NCI-H2196 treated with DMSO at 0.1 percent for 48 hours (cell line): ENCODE results near the gene BET1L.
"Not testable (repeated sequence)": the region's sequence is repeated elsewhere in the genome, so short reads cannot be mapped to it uniquely, and the experiment has no call there.

Experiments
- DNase-seq: peaks from one replicate; lab custom pipeline; 2025; ENCODE audit not compliant: unreplicated experiment; lab: John Stamatoyannopoulos, UW

Gene BET1L

DNA sequence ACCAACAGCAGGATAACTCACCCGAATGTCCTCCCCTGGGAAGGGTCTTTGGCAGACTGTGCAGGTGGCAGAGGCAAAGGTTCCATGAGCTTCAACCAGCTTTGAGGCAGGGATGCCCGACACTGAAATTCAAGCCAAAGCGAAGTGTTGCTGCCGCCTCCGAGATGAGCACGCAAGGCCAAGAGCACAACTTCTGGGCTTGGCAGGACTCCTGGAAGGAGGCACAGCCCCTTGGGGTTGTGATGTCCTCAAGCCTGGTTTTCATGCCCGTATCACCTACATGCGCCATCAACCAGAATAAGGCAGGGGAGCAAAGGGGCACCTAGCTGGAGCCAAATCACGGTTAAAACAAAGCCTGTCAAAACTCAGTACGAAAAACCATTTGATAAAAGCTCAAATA, 23.2 kb upstream of the BET1L start:
- no peak for DNase-seq

DNA sequence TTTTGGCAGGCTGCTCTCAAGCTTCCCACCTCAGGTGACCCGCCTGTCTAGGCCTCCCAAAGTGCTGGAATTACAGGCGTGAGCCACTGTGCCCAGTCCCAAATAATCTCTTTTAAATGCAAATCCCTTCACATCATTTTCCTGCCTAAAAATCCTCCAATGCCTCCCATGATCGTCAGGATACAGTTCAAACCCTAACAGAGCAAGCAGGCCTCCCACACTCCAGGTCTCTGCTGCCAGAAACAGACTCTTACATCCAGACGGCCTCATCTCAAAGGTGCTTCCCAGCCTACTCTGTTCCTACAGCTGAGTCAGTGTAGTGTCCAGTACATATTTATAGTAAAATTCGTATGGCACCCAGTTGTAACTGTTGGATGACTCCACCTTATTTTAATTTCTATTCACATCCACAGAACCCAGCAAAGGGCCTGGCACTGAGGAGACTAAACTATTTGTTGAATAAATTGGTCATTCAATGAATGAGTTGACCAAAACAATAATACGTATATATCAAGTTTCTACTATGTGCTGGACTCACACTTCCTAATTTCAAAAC, 20.7 kb upstream of the BET1L start:
- no peak for DNase-seq

DNA sequence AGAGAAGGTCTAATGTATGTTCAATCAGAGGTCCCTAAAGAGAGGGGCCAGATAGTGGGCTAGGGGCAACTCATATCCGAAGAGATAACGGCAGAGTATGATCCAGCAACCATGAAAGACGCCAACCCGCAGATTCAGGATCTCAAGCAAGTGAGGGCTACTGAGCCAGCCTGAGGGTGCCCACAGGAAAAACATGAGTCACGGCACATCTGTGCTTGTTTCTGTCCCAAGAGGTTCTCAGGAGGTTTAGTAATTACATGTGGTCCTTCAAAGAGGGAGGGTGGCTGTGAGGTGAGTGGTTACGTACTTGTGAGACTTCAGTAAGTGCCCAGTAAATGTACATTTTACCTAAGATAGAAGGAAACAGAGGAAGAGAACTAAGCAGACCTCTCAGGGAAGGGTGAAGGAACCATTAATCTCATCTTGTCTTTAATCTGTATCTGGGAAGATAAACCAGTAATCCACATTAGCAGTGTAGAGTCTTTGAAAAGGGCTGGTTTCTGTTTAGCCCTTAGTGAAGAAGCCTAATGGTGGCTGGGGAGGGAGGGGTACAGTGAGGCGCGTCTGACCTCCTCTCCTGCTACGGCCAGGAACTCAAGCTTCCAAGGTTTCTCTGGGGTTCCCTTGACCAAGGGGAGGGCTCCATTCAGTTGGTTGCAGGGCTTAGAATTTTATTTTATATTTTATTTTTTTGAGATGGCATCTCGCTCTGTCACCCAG, 18.7 kb upstream of the BET1L start:
- DNase-seq = no peak

DNA sequence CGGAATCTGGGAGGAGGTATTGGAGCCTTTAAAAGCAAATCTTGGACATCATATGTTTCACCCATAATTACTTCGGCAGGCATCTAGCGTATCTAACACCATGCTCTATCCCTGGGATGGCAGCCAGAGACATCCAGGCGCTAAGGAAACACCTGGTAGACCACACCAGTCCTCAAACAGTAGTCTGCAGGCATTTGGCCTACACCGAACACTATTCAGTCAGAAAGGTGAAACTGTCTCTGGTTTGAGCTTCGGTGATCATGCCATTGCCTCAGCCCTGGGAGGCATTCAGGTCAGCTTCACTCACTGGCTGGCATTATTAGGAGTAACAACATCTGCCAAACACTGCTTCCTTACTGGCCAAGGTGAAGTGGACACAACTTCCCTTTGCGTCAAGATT, 17.2 kb upstream of the BET1L start:
- no peak for DNase-seq

DNA sequence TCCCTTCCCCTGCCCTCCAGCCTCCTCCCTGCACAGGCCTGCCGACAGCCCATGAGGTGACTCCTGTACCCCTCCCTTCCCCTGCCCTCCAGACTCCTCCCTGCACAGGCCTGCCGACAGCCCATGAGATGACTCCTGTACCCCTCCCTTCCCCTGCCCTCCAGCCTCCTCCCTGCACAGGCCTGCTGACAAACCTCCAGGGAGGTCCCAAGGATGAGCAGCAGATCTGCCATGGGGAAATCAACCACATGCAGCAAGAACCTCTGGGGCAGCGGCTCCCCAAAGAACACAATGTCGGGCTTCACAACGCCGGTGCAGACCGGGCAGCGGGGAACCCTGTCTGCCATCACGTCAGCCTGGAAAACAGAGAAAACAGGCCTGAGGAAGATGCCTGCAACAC, 16.7 kb upstream of the BET1L start:
- no peak for DNase-seq

DNA sequence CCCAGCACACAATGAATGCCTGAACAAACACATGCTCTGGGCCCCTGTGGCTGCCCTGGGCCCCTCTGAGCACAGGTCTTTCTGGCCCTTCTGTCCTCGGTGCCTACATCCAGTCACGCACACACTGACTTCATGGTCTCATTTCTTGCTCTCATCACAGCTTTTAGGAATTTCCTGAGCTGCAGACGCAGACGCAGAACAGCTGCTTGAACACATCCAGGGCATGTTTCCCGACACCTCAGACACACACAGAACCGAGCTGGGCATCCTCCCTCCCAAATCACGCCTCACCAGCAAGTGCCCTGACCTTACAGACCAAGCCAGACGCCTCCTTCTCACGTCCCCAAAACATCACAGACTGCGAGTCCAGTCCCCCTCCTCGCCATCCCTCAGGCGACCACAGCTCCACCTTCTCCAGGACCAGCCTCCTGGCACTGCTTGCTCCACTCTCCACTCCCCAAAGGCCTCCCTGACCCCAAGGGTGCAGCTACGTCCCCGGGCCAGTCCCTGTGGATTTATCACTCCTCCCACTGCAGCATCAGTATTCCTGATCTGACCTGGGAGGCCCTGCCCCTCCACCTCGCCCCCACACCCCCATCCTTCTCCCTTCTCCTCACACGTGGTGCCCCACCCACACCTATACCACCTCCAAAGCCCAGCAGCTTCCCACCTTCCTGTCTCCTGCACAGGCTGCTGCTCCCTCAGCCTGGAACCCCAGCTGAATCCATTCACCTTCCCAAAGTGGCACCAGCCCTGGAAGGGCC, 16.0 kb upstream of the BET1L start:
- DNase-seq = no peak

DNA sequence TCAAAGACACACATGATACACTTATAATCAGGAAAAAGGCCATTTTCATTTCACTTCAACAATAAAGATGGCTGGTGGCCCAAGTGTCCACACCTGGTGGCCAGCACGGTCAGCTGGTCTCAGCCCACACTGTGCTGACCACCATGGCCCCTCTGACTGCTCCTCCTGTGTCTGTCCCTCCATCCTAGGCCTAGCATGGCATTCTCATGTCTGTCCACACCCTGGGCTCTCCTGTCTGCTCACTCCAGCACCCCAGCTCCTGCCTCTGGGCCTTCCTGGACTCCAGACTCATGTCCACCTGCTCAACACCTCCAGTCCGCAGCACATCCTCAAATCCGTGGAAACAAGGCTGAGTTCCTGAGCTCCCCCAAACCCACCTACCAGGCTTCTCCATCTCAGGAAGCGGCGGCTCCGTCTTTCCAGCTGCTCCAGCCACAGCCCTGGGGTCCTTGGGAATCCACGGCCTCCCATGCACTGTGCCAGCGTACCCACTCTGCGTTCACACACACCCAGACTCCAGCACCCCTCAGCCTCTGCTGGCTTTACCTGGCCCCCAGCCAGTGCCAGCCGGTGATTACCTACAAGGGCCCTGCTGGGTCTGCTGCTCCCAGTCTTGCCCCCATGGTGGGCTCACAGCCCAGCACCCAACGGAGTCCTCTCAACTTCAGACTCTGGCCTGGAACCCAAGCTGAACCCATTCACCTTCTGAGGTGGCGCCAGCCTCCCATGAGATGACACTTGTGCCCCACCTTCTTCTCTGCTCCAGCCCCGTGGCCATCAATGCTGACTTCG, 15.0 kb upstream of the BET1L start:
- no peak for DNase-seq

DNA sequence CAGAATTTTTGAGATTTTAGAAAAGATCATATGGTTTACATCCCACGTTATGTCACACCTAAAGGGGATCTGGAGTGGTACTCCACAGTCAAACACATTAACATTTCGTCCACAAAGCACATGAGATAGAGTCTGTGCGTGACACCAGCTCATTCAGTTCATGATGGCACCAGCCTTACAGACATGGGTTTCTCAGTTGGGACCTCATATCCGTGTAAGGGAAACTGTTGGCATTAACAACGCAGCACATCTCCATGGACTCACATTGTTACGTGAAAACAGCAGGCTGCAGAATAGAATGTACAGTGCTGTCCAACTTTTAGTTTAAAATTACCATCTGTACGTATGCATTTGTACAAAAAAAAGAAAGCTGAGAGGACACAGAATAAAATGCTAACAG, 14.3 kb upstream of the BET1L start:
- no peak for DNase-seq

DNA sequence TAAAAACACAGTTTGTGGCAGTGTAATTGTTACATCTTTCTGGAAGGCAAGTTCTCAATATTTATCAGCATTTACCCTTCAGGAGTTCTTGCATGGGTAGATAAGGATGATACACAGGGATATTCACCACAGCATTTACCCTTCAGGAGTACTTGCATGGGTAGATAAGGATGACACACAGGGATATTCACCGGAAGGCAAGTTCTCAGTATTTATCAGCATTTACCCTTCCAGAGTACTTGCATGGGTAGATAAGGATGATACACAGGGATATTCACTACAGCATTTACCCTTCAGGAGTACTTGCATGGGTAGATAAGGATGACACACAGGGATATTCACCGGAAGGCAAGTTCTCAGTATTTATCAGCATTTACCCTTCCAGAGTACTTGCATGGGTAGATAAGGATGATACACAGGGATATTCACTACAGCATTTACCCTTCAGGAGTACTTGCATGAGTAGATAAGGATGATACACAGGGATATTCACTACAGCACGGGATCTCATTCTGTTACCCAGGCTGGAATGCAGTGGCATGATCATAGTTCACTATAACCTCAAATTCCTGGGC, 13.5 kb upstream of the BET1L start:
- DNase-seq = not testable (repeated sequence)

DNA sequence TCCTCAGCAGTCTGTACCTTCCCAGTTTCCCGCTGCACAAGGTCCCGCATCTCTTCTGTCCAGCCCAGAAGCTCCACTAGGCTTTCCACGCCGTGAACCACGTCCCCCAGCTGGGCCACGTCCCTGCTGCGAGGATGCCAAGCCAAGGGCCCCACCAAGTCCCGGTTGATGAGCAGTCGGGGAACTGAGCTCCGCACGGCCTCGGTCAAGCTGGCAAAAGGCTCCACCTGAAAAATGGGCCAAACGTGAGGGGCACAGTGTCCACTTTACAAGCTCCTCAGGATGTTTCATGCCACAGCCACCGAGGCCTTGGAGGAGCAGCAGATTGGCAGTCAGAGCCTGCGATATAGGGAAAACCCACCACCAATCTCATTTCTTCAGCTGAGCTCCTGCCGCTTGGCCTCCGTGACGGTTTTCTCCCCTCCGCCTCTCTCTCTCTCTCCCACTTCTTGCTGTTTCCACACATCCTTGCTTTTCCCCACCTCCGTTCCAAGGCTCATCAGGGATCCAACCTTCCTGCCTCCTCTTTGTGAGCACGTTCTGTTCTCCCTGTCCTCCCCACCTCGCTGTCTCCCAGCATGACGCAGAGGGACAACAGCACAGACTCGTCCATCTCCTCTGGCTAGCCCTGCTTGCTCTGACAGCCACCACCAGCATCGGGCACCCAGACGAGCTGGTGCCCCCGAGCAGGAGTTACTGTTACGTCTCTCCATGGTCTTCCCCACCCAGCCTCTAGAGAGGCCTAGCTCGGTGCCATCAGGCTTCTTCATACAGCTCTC, 11.8 kb upstream of the BET1L start:
- DNase-seq = no peak

DNA sequence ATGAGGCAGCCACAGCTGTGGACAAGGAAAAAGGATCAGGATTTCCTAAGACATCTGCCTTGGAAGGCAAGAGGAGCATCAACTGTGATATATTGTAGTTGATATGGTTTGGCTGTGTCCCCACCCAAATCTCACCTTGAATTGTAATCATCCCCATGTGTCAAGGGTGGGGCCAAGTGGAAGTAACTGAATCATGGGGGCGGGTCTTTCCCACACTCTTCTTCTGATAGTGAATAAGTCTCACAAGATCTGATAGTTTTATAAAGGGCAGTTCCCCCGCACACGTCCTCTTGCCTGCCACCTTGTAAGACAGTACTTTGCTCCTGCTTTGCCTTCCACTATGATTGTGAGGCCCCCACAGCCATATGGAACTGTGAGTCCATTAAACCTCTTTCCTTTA, 10.5 kb upstream of the BET1L start:
- no peak for DNase-seq

DNA sequence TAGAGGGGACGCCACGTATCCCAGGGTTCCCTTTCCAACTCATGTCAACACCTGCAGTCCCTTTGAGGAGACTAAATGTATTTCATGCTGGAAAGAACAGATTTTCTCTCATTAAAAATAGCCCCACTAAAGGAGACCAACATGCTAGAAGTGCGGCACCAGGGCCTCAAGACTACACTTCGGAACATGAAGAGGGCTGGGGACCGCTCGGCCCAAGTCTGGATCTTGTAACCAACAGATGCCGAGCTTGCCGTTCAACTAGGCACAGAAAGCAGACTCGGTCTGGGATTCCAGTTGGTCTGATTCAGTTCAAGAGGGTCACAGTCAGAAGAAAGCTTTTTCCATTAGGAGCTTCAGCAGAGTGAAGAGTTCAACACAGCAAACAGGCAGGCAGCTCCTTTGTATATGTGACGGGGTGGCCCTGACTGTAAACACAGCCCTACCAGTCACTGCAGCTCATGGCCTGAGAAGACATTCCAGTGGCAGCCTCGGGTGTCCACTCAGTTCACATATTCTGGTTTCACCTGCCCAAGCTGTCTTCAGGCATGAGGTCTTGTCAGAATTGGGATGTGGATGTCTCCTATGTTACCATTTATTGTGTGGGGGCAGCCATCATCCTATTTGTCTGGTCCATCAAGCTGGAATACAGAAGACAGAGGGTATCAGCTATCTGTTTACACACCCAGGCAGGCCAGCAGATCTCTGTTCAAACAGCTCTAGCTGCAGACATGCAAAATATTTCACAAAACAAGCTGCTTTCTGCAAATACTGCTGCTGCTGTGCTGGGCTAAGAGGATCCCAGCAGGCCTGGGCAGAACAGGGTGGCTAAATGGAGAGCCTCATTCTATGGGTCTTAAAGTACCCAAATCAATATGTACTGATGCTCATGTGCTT, 9.1 kb upstream of the BET1L start:
- DNase-seq = no peak

DNA sequence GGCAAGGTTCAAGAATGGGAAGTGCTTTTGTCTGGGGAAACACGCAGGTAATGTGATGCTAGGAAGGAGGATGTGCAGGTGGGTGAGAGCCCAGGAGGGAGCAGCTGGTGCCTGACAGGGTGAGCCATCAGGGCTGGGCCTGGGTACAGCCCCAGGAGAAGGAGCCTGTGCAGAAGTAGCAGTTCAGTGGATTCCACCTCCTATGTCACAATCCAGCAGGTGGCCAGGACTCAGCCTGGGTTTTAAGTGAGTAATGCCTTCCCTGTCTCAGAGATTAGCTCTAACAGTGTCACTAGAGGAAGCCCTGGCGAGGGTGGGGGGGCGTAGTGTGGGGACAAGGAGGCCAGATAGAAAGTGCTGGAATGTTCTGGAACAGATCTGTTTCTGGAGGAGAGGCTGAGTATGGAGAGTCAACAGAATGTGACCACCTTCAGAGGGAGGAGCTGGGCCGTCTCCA, 8.4 kb upstream of the BET1L start:
- DNase-seq = peak; percentile 31

DNA sequence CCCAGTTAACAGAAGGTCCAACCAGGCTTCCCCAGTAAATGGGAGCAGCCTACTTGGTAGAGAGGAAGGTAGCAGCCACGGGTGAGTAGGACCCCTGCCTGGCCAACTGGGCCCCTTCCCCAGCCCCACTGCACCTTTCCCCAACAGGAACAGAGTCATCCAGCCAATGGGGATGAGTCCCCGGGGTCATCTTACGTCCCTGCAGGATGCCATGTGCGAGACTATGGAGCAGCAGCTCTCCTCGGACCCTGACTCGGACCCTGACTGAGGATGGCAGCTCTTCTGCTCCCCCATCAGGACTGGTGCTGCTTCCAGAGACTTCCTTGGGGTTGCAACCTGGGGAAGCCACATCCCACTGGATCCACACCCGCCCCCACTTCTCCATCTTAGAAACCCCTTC, 6.9 kb upstream of the BET1L start:
- DNase-seq = no peak

DNA sequence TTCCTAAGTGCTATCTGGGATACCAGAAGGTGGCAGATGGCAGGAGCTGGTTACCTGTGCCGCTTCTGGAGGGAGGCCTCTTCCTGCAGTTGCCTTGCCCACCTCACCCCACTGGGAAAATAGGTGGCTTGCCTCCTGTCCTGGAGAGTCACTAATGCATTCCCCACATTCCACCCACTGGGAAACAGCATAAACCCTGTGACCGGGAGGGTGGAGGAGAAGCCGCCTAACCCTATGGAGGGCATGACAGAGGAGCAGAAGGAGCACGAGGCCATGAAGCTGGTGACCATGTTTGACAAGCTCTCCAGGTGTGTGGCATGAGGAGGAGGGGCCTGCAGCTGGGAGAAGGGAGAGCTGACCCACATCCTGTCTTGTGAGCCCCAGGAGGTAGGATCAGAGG, 5.9 kb upstream of the BET1L start:
- DNase-seq = no peak

DNA sequence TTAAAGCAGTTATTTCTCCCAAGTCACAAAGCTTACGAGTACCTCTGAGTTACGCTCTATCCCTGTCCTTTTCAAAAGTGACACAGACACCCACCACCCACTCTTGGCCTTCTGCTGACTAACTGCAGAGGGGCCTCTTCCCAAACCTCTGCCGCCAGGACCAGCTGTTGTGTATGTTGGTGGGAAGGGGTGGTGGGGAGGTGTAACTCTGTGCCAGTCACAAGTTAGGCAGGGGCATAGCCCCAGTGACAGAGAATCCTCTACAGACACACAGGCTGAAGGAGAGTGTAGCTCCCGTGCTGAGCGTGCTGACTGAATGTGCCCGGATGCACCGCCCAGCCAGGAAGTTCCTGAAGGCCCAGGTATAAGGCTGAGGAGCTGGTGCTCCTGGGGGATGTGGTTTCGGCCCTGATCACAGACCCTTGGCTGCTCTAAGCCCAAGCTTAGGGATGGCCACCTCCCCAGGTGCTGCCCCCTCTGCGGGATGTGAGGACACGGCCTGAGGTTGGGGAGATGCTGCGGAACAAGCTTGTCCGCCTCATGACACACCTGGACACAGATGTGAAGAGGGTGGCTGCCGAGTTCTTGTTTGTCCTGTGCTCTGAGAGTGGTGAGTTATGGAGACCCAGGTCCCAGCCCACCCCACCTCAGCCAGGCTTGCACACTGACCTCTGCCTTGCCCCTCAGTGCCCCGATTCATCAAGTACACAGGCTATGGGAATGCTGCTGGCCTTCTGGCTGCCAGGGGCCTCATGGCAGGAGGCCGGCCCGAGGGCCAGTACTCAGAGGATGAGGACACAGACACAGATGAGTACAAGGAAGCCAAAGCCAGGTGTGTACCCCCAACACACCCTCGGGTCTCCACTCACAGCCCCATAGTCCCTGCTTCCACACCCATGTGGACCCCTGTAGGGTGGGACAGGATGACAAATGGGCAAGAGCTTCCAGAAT, 5.2 kb upstream of the BET1L start:
- DNase-seq = no peak

DNA sequence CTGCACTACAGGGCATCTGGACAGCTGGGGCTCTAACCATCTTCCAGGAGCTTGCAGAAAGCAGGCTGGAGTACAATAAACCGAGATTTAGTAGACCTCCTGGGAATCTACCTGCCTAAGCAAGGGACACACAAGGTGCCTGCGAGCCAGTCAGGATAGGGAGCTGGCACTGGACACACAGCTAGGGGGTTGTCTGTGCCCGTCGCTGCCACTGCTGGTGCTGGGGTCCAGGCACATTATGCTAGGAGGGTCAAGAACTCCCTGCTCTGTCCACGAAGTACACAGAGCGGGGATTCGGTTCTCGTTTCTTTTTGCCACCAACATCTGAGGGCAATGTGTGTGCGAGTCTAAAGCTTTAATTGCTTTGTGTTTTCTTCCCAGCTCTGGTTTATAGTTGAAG, 4.5 kb upstream of the BET1L start:
- DNase-seq = no peak

DNA sequence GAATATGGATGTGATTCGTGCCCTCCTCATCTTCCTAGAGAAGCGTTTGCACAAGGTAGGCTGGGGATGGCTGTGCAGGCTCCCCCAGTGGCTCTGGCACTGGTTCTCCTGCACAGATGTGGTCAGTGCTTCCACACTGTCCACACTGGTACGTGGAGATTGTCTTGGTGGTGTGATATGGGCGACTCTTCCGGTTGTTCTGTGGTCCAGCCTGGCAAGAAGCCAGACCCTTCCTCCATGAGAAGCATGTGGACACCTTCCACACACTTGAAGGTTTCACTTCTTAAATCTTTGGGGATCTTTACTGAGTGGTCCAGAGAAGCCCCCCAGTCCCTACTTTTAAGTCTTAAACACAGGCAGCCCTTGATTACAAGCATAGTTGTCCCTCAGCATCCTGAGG, 4.1 kb upstream of the BET1L start:
- DNase-seq = no peak
